Endothelial cell of umbilical vein (primary cell): Measurements from ENCODE around the gene NID2. TPM values are rescaled to one million over a fixed set of nuclear protein-coding genes. Genes with fewer than 3 reads are reported as not detected.

Experiments
- BruUV-seq: library from RNA; stranded (reverse); fragments of 400-500 nt; replicated peaks from 2 replicates; lab custom pipeline; 2021; lab: Mats Ljungman, UMichigan
- CTCF ChIA-PET: fragments of 300-600, 350-600 bp; sonication (Branson Sonifier 250); formaldehyde crosslinking; loops from one replicate; lab custom pipeline; 2021; ENCODE audit warnings: antibody characterized with exemption, inconsistent platforms; lab: Charles Lee
- POLR2A ChIA-PET: fragments of 300-600, 350-600 bp; sonication (Branson Sonifier 250); formaldehyde crosslinking; loops from one replicate; lab custom pipeline; 2021; ENCODE audit warnings: antibody characterized with exemption, inconsistent platforms; lab: Charles Lee
- DNase-seq: peaks from one replicate; pipeline ENCODE4 v3.0.0-alpha.2; 2011; ENCODE audit warnings: low read depth, low spot score
- FAIRE-seq: peaks from 2 replicates; lab custom pipeline; 2011; peaks lifted over from hg19 to GRCh38; lab: Jason Lieb, UNC
- H2AFZ ChIP-seq: 2 replicates; pipeline ENCODE4 v1.6.0; 2012; ENCODE audit warnings: low read depth, low read length, control low read depth, inconsistent platforms
- H3K27ac ChIP-seq: 2 replicates; pipeline ENCODE4 v1.5.1; 2011; ENCODE audit warnings: low read depth, mild to moderate bottlenecking, control low read depth, low read length, moderate library complexity; ENCODE audit not compliant: insufficient read depth
- H3K27me3 ChIP-seq, 2 experiments: 2 replicates each; pipeline versions ENCODE4 v1.6.0 to v1.6.1; 2011; ENCODE audit warnings: low read length in 2 of 2, mixed read lengths in 1 of 2; ENCODE audit not compliant: control insufficient read depth in 2 of 2, insufficient read depth in 2 of 2
- H3K36me3 ChIP-seq, 2 experiments: 2 replicates in 1 of 2; 3 replicates in 1 of 2; pipeline ENCODE4 v1.5.1; 2011; ENCODE audit warnings: low read length in 2 of 2, mild to moderate bottlenecking in 1 of 2, moderate library complexity in 1 of 2; ENCODE audit not compliant: control insufficient read depth in 2 of 2, insufficient read depth in 2 of 2; ENCODE audit errors: extremely low read depth in 1 of 2
- H3K4me1 ChIP-seq: 3 replicates; pipeline ENCODE4 v1.5.1; 2011; ENCODE audit warnings: mild to moderate bottlenecking, low read length; ENCODE audit not compliant: control insufficient read depth, insufficient read depth; ENCODE audit errors: extremely low read depth
- H3K4me2 ChIP-seq: 2 replicates; pipeline ENCODE4 v1.6.1; 2011; ENCODE audit warnings: low read length, control low read depth, mixed read lengths; ENCODE audit not compliant: insufficient read depth
- H3K4me3 ChIP-seq, 3 experiments: fragments of 200-600 bp in 1 of 3; sonication (generic), shearing (Covaris generic) in 1 of 3; replicated peaks in 1 of 3; 2 replicates each; pipeline ENCODE4 v1.5.1; 2011 to 2016; ENCODE audit warnings: control low read depth in 3 of 3, low read length in 3 of 3, mild to moderate bottlenecking in 2 of 3, inconsistent platforms in 1 of 3, low read depth in 1 of 3, moderate library complexity in 1 of 3; ENCODE audit not compliant: insufficient read depth in 1 of 3
- H3K79me2 ChIP-seq: 2 replicates; pipeline ENCODE4 v1.6.0; 2012; ENCODE audit warnings: low read length, inconsistent platforms; ENCODE audit not compliant: control insufficient read depth, insufficient read depth
- H3K9ac ChIP-seq: replicated peaks from 2 replicates; pipeline ENCODE3; 2011; ENCODE audit warnings: low read length, control low read depth; ENCODE audit not compliant: insufficient read depth; ENCODE audit errors: extremely low read depth
- H3K9me1 ChIP-seq: replicated peaks from 3 replicates; pipeline ENCODE4 v1.6.0; 2011; ENCODE audit warnings: mild to moderate bottlenecking, low read length; ENCODE audit not compliant: control insufficient read depth, insufficient read depth; ENCODE audit errors: extremely low read depth
- H3K9me3 ChIP-seq: replicated peaks from 2 replicates; pipeline ENCODE4 v1.5.1; 2012; ENCODE audit warnings: low read length, inconsistent platforms; ENCODE audit not compliant: control insufficient read depth, insufficient read depth
- H4K20me1 ChIP-seq: replicated peaks from 2 replicates; pipeline ENCODE3; 2011; ENCODE audit warnings: mild to moderate bottlenecking, low read length; ENCODE audit not compliant: control insufficient read depth, insufficient read depth; ENCODE audit errors: extremely low read depth
- CTCF ChIP-seq, 2 donors: IDR thresholded peaks; 1 replicate in 1 of 2; 2 replicates in 1 of 2; pipeline ENCODE4 v1.5.1; 2011; ENCODE audit warnings: low read length in 2 of 2, mild to moderate bottlenecking in 2 of 2, moderate library complexity in 2 of 2, control low read depth in 1 of 2, inconsistent platforms in 1 of 2, low read depth in 1 of 2; ENCODE audit not compliant: insufficient read depth in 1 of 2; ENCODE audit errors: extremely low read depth in 1 of 2
- EZH2 ChIP-seq: IDR thresholded peaks from 2 replicates; pipeline ENCODE4 v1.6.1; 2012; ENCODE audit warnings: borderline replicate concordance, low read depth, mild to moderate bottlenecking, moderate library complexity, low read length, inconsistent platforms; ENCODE audit not compliant: severe bottlenecking
- FOS ChIP-seq: IDR thresholded peaks from 2 replicates; pipeline ENCODE4 v1.6.1; 2011; ENCODE audit warnings: mild to moderate bottlenecking, low read length, moderate library complexity, borderline replicate concordance; ENCODE audit not compliant: insufficient read depth
- GATA2 ChIP-seq: IDR thresholded peaks from 2 replicates; pipeline ENCODE4 v1.7.0; 2011; ENCODE audit warnings: low read depth, mild to moderate bottlenecking, moderate library complexity, mixed read lengths, low read length; ENCODE audit not compliant: insufficient read length, insufficient read depth
- JUN ChIP-seq: IDR thresholded peaks from 2 replicates; pipeline ENCODE4 v1.6.1; 2011; ENCODE audit warnings: borderline replicate concordance, low read depth; ENCODE audit not compliant: insufficient read length, insufficient read depth
- MAX ChIP-seq: IDR thresholded peaks from 2 replicates; pipeline ENCODE4 v1.6.1; 2011; ENCODE audit not compliant: insufficient read depth, insufficient read length
- MYC ChIP-seq: IDR thresholded peaks from one replicate; pipeline ENCODE4 v1.6.1; 2011; ENCODE audit warnings: mild to moderate bottlenecking, low read depth, low read length
- POLR2A ChIP-seq: IDR thresholded peaks from 2 replicates; pipeline ENCODE4 v1.6.1; 2012; ENCODE audit warnings: low read depth, mild to moderate bottlenecking, control low read depth, low read length
- POLR2AphosphoS5 ChIP-seq: IDR thresholded peaks from 2 replicates; pipeline ENCODE4 v1.6.1; 2012; ENCODE audit warnings: low read depth, mild to moderate bottlenecking, control low read depth, low read length, moderate library complexity; ENCODE audit not compliant: insufficient read depth
- dilution Hi-C: fragments of 300-500 bp; cut with MboI; formaldehyde crosslinking; loops from one replicate; pipeline ENCODE4 v1.15.0; 2019; ENCODE audit warnings: low sequenced_read_pairs; ENCODE audit not compliant: extremely low pct_ligation_motif_present
- intact Hi-C: fragments of 100-400 bp; cut with micrococcal nuclease; formaldehyde crosslinking; loops from one replicate; pipeline ENCODE4 v1.10.0; 2022
- polyA plus RNA-seq, 4 experiments: library from polyadenylated mRNA; depleted of rRNA in 3 of 4; stranded (reverse) in 3 of 4; unstranded in 1 of 4; fragments of >200 nt; gene quantifications; 2 replicates each; pipeline versions ENCODE4 v1.2.1 to v1.2.3, GENCODE V29; 2011 to 2012; ENCODE audit warnings: missing spikeins in 1 of 4
- total RNA-seq: library from RNA; stranded (reverse); gene quantifications from 2 replicates; pipeline ENCODE4 v1.2.3, GENCODE V29; 2021

The NID2 gene
- total and polyA plus RNA-seq, 2 donors (not counting 3 experiments of a cell fraction or from before 2014, with no cell fraction given), result 22.5 to 56.7 TPM

GRCh38 chr14:52076334-52076733 is 7.5 kb upstream of the NID2 start:
- H3K9ac ChIP-seq, result no peak overlapping the region
- POLR2A ChIA-PET, result no interaction called here
- H2AFZ ChIP-seq, result no peak overlapping the region
- H3K4me3 ChIP-seq, result no peak overlapping the region
- CTCF ChIA-PET, result interaction anchor here (1.6 kb wide), 1 partner anchor 98 kb away, joined by 3 read pairs; no protein-coding TSS in a partner anchor
- BruUV-seq, result no TSS peak
- peak overlapping the region; percentile 14 for H3K4me2 ChIP-seq
- H3K4me1 ChIP-seq, result peaks cover 64% of the 10 kb centered on the region
- FAIRE-seq (peak; percentile 80), DNase-seq (peak; percentile 65)
- H3K27me3 ChIP-seq, result no peaks in the 10 kb centered on the region
- intact Hi-C loops (no loop called here), dilution Hi-C loops (no loop called here)
- H3K9me3 ChIP-seq, result no peaks in the 10 kb centered on the region
- H3K79me2 ChIP-seq, result no peaks in the 10 kb centered on the region
- no peaks in the 10 kb centered on the region for H4K20me1 ChIP-seq
- no peaks in the 10 kb centered on the region for H3K9me1 ChIP-seq
- TF ChIP-seq CTCF (IDR thresholded peaks at IDR 0.05; ENCODE audit: extremely low read depth in 1 of 2, insufficient read depth in 1 of 2, low read depth in 1 of 2, low read length in 2 of 2), result no peak
- TF ChIP-seq FOS, result peak; percentile 51
- peak; percentile 58 for TF ChIP-seq POLR2AphosphoS5
- peak; percentile 30 for TF ChIP-seq JUN
- no peak for TF ChIP-seq MAX
- TF ChIP-seq POLR2A, result no peak
- TF ChIP-seq EZH2, result no peak
- TF ChIP-seq MYC, result no peak
- peak; percentile 55 for TF ChIP-seq GATA2
- peak overlapping the region; percentile 38 for H3K27ac ChIP-seq
- no peaks in the 10 kb centered on the region for H3K36me3 ChIP-seq
